PFSK-1 (cell line): ENCODE data around the gene CHDH.

Experiments
- FOXP2 ChIP-seq: optimal IDR thresholded peaks from 2 replicates; pipeline ENCODE3; 2011; ENCODE audit warnings: borderline replicate concordance, control low read depth, inconsistent platforms; ENCODE audit not compliant: insufficient read depth; ENCODE audit errors: extremely low read length, extremely low read depth
- POLR2AphosphoS5 ChIP-seq: IDR thresholded peaks from 2 replicates; pipeline ENCODE4 v1.6.1; 2012; ENCODE audit warnings: low read depth, mild to moderate bottlenecking, control low read depth, low read length, moderate library complexity
- REST ChIP-seq, 2 experiments: IDR thresholded peaks; 2 replicates each; pipeline versions ENCODE4 v1.6.1 to v1.8.0; 2011 to 2012; ENCODE audit warnings: low read depth in 2 of 2, low read length in 2 of 2, control low read depth in 1 of 2, inconsistent platforms in 1 of 2, mild to moderate bottlenecking in 1 of 2, moderate library complexity in 1 of 2; ENCODE audit not compliant: insufficient read depth in 1 of 2
- SIN3A ChIP-seq: IDR thresholded peaks from 2 replicates; pipeline ENCODE4 v1.6.1; 2012; ENCODE audit warnings: mild to moderate bottlenecking, low read length, moderate library complexity, borderline replicate concordance; ENCODE audit not compliant: insufficient read depth
- TAF1 ChIP-seq: IDR thresholded peaks from 2 replicates; pipeline ENCODE4 v1.6.1; 2012; ENCODE audit warnings: low read length, control low read depth, borderline replicate concordance; ENCODE audit not compliant: insufficient read depth

The CHDH gene

GRCh38 chr3:53763353-53763752 lies 82.9 kb downstream of the CHDH start:
- no peak for TF ChIP-seq REST (IDR thresholded peaks at IDR 0.05; ENCODE audit: insufficient read depth in 1 of 2, low read depth in 2 of 2, low read length in 2 of 2)
- no peak for TF ChIP-seq FOXP2
- TF ChIP-seq TAF1 = no peak
- no peak for TF ChIP-seq SIN3A
- no peak for TF ChIP-seq POLR2AphosphoS5
